HL-60 (cell line): ENCODE data around the gene PACRG.

ENCODE experiments used
- CTCF ChIP-seq: IDR thresholded peaks from one replicate; pipeline ENCODE4 v1.5.1; 2011; ENCODE audit warnings: low read length, control low read depth, inconsistent platforms; ENCODE audit not compliant: insufficient read depth
- REST ChIP-seq: IDR thresholded peaks from 2 replicates; pipeline ENCODE4 v1.6.1; 2012; ENCODE audit warnings: low read depth; ENCODE audit not compliant: insufficient replicate concordance

DNA sequence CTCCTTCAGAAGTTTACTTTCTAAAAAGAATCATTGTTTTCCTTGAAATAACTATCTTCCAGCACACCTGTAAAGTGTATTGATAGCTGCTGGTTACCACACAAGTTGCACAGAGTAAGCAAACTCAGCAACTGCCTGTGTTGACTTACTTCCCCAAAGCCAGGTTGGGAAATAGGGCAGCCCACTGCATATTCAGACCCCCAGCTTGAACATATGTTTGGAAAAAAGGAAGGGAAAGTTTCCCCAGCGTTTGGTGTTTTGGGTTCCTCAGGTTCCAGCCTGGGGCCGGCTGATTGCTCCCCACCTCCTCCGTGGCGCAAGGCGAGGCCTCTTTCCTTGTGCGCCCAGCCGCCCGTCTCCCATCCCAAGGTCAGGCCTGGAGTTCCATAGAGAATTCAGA is 616.6 kb downstream of the PACRG start:
- TF ChIP-seq CTCF: no peak
- no peak for TF ChIP-seq REST
